Stimulated activated CD8-positive, alpha-beta memory T cell treated with anti-CD3 and anti-CD28 coated beads, Interleukin-2, amount 100 ng/mL, for 1 hour (primary cell): ENCODE results near the gene CDC123.
A peak's percentile ranks its signal among the peaks of the same experiment; 100 is the strongest.
"Not testable (repeated sequence)": the region's sequence is repeated elsewhere in the genome, so short reads cannot be mapped to it uniquely, and the experiment has no call there.

Source experiments
- DNase-seq, 2 donors: peaks; one replicate each; pipeline ENCODE4 v3.0.0-alpha.2; 2020; ENCODE audit warnings: low read depth in 2 of 2

CDC123 gene

GRCh38 chr10:12195603-12196506 lies at the start of gene CDC123, which contains the start of gene NUDT5:
Gene CDC123, plus strand, starts transcription at chr10:12196188. Its CDS starts 58 bp downstream, at chr10:12196246.
Gene NUDT5, minus strand, starts transcription at chr10:12195891. Its CDS starts 9,600 bp downstream, at chr10:12186291.
- peak; percentile 52 to 64 for DNase-seq

GRCh38 chr10:12150163-12150562 lies 45.8 kb upstream of the CDC123 start:
- DNase-seq, result no peak

- no peak for DNase-seq
Measured at GRCh38 chr10:12154516-12154915, 41.5 kb upstream of the CDC123 start.

- DNase-seq, result no peak
Measured at GRCh38 chr10:12156367-12157123, 39.4 kb upstream of the CDC123 start.

- no peak for DNase-seq
Measured at GRCh38 chr10:12158111-12158510, 37.9 kb upstream of the CDC123 start.

- DNase-seq, result no peak
Measured at GRCh38 chr10:12160664-12161063, 35.3 kb upstream of the CDC123 start.

GRCh38 chr10:12162927-12163326 lies 33.1 kb upstream of the CDC123 start:
- DNase-seq, result no peak

- no peak for DNase-seq
Measured at GRCh38 chr10:12164085-12164484, 31.9 kb upstream of the CDC123 start.

- no peak for DNase-seq
Measured at GRCh38 chr10:12165036-12165435, 31.0 kb upstream of the CDC123 start.

- no peak for DNase-seq
Measured at GRCh38 chr10:12165999-12166775, 29.8 kb upstream of the CDC123 start.

- DNase-seq, result not testable (repeated sequence)
Measured at GRCh38 chr10:12171512-12171911, 24.5 kb upstream of the CDC123 start.

GRCh38 chr10:12177642-12178041 lies 18.3 kb upstream of the CDC123 start:
- DNase-seq, result no peak

GRCh38 chr10:12179606-12180170 lies 16.3 kb upstream of the CDC123 start:
- DNase-seq, result no peak

- DNase-seq, result no peak
Measured at GRCh38 chr10:12180221-12180974, 15.6 kb upstream of the CDC123 start.

- peak; percentile 30 to 43 for DNase-seq
Measured at GRCh38 chr10:12181065-12181775, 14.8 kb upstream of the CDC123 start.

GRCh38 chr10:12184165-12184564 lies 11.8 kb upstream of the CDC123 start:
- DNase-seq, result no peak

- no peak for DNase-seq
Measured at GRCh38 chr10:12186323-12186722, 9.7 kb upstream of the CDC123 start.

GRCh38 chr10:12187321-12187905 lies 8.6 kb upstream of the CDC123 start:
- no peak for DNase-seq

- DNase-seq, result no peak
Measured at GRCh38 chr10:12188656-12189055, 7.3 kb upstream of the CDC123 start.

- DNase-seq, result no peak
Measured at GRCh38 chr10:12189426-12189825, 6.6 kb upstream of the CDC123 start.
